GM19035 (cell line): ENCODE data around the gene RNF11.

Experiments used
- ATAC-seq: cut with Tn5 transposase; IDR thresholded peaks from one replicate; pipeline ENCODE4 v1.9.1; 2021; ENCODE audit not compliant: unreplicated experiment

The RNF11 gene

DNA sequence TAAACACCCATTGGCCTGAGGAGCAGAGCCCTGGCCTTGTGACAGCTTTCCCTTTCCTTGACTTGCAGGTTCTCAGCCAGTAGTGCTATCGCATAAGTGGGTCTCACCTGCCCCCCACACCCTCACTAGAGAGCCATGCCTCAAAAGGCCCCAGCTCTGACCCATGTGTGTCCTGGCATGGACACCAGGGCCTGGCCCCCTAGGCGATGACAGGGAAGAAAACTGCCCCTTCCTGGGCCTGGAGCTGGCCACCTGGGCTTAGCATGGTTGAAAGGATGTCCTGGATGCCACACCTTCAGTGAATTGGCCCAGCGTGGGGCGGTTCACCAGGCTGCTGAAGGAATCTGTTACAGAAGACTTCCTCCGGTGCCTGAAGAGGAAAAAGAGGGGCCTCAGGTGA lies 75.8 kb downstream of the RNF11 start:
- ATAC-seq = no peak

GRCh38 chr1:51312718-51313117 lies 76.6 kb downstream of the RNF11 start:
- ATAC-seq = no peak

DNA sequence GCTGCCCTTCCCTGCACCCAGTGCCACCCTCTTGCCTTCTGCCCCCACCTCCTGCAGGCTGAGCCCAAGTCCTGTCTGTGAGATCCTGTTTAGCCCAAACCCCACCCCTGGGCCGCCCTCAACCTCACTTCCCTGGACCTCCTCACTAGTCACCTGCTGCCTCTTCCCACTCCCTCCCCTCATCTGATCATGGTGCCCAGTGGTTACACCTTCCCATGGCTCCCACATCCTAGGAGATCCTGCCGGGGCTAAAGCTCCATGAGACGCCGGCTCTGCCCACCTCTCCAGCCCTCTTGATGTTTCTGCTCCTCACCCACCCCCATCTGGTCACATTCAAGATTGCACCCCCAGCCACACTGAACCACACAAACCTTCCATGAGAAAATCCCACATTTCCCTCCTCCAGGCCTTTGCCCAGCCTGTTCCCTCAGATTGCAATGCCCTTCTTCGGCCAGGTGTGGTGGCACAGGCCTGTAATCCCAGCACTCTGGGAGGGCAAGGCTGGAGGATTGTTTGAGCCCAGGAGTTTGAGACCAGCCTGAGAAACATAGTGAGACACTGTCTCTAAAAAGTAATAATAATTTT lies 77.3 kb downstream of the RNF11 start:
- ATAC-seq = no peak

GRCh38 chr1:51313961-51314777 lies 78.1 kb downstream of the RNF11 start:
- ATAC-seq = no peak

- no peak for ATAC-seq
These were observed 78.9 kb downstream of the RNF11 start for GRCh38 chr1:51314974-51315373.

- ATAC-seq = no peak
These were observed 80.2 kb downstream of the RNF11 start for GRCh38 chr1:51316113-51316845.

DNA sequence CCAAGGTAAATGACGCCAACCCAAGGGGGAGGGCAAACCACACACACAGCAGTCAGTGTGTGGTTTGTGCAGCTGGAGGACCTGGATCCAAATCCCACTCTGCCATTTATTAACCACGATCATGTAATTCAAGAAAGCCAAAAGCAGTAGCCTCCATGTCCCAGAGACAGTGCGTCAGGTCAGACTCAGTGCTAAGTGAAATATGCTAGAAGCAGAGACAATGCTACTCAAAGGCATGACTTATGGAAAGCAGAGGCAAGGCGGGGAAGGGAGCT lies 80.7 kb downstream of the RNF11 start:
- ATAC-seq = no peak

GRCh38 chr1:51317798-51318197 lies 81.7 kb downstream of the RNF11 start:
- no peak for ATAC-seq

DNA sequence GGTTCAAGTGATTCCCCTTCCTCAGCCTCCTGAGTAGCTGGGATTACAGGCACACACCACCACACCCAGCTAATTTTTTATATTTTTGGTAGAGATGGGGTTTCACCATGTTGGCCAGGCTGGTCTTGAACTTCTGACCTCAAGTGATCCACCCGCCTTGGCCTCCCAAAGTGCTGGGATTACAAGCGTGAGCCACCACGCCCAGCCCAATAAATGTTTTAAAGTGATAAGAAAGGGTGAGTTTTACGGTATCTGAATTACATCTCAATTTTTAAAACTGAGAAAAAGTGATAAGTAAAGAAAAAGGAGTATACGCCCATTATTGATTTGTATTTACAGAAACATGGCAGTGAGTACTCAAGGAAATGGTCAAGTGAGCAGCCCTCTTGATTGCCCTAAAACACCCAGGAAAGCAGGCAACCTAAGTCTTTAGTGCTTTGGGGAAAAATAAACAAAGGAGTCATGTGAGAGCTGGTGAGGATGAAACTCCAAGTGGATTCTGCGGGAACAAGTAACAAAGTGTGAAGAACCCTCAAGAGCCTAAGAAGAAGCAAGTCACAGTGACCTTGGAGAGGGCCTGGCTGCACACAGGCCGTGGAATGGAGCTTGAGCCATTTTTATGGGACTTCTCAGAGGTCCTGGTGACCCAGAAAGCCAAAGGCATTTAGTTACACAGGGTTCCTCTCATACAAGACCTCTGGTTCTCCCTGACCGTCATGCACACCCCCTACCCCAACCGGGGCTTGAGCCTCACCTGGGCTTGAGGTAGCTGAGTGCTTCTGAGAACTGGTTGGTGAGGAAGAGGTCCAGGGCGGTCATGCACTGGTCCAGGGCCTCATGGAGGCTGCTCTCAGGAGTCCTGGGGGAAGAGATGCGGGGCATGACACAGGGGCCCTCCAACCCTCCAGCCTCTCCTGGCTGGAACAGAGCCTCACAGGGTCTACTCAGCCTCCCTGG lies 85.2 kb downstream of the RNF11 start:
- ATAC-seq = no peak

DNA sequence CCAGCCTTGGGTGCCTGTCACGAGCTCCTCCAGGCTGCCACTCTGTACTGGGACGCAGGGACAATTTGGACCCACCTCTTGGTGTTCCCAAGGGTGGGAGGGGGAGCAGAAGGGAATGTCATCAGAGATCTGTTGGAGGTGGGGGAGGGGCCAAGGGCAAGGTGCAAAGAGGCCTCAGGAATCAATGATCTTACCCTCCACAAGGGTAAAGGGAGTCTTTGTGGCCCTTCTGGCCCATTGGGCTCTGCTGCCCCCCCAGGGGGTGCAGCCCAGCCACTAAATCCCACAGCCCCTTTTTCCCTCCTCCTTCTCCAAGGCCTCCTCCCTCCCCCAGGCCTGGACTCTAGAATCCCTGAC lies 85.8 kb downstream of the RNF11 start:
- ATAC-seq = no peak

- ATAC-seq = no peak
These were observed 86.5 kb downstream of the RNF11 start for GRCh38 chr1:51322417-51323101.
